Duodenal mucosa (tissue), 2 donors: ENCODE data around the gene EOMES.

Experiments
- H3K27ac ChIP-seq: one replicate; pipeline ENCODE4 v1.7.0; 2013; ENCODE audit warnings: low read depth, low read length
- H3K27me3 ChIP-seq, 2 donors: one replicate each; pipeline ENCODE4 v1.7.0; 2013; ENCODE audit warnings: low read length in 2 of 2, control low read depth in 1 of 2; ENCODE audit not compliant: insufficient read depth in 2 of 2, control insufficient read depth in 1 of 2
- H3K36me3 ChIP-seq, 2 donors: one replicate each; pipeline ENCODE4 v1.7.0; 2013; ENCODE audit warnings: low read length in 2 of 2, control low read depth in 1 of 2; ENCODE audit not compliant: insufficient read depth in 2 of 2, control insufficient read depth in 1 of 2
- H3K4me1 ChIP-seq, 2 donors: one replicate each; pipeline ENCODE4 v1.7.0; 2013; ENCODE audit warnings: low read length in 2 of 2, control low read depth in 1 of 2; ENCODE audit not compliant: insufficient read depth in 2 of 2, control insufficient read depth in 1 of 2
- H3K4me3 ChIP-seq, 2 donors: one replicate each; pipeline ENCODE4 v1.7.0; 2013; ENCODE audit warnings: low read length in 2 of 2, low read depth in 1 of 2
- H3K9ac ChIP-seq, 2 donors: one replicate each; pipeline ENCODE4 v1.7.0; 2013; ENCODE audit warnings: low read length in 2 of 2, low read depth in 1 of 2
- H3K9me3 ChIP-seq, 2 donors: one replicate each; pipeline ENCODE4 v1.7.0; 2013; ENCODE audit warnings: low read length in 2 of 2, control low read depth in 1 of 2; ENCODE audit not compliant: control insufficient read depth in 1 of 2

The EOMES gene

DNA sequence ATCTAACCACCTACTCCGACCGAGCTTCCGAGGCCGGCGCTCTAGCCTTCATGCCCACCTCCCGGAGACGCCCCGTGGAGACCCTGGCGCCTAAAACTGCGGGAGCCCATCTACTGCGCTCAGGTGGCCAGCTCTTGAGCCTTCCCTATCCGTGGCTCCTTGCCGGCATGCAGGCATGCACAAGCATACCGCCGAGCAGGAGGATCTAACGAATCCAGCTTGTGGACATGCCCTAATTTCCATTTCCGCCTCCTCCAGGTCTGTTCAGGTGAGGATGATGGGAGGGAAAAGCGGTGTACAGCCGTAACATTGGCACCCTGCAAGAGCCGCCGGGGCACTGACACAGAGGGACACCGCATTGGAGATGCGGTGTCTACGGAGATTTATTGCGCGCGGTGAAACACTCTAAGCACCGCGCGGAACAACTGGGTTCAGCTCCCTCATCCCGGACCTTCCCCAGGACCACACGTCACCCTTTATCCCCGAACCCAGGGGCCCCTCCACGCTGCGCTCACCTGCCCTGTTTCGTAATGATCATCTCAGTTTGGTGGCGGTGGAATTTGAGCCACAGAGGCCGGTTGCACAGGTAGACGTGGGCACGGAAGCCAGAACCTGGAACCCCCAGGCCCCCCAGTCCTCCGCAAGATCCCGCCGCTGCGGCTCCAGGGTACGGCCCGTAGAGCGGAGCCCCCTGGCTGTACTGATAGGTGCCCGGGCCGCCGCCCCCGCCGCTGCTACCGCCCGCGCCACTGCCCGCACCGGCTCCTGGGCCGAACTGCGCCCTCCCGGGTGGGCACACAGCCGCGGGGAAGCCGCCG is 1.0 kb downstream of the EOMES start:
- peak overlapping the region; percentile 57 to 66 for H3K4me3 ChIP-seq
- H3K27ac ChIP-seq = no peak overlapping the region
- H3K4me1 ChIP-seq = peaks cover 21 to 23% of the 10 kb centered on the region in 2 donors
- H3K27me3 ChIP-seq = peaks cover 60 to 81% of the 10 kb centered on the region in 2 donors
- no peaks in the 10 kb centered on the region for H3K9me3 ChIP-seq
- H3K9ac ChIP-seq = no peak overlapping the region
- H3K36me3 ChIP-seq = no peaks in the 10 kb centered on the region

DNA sequence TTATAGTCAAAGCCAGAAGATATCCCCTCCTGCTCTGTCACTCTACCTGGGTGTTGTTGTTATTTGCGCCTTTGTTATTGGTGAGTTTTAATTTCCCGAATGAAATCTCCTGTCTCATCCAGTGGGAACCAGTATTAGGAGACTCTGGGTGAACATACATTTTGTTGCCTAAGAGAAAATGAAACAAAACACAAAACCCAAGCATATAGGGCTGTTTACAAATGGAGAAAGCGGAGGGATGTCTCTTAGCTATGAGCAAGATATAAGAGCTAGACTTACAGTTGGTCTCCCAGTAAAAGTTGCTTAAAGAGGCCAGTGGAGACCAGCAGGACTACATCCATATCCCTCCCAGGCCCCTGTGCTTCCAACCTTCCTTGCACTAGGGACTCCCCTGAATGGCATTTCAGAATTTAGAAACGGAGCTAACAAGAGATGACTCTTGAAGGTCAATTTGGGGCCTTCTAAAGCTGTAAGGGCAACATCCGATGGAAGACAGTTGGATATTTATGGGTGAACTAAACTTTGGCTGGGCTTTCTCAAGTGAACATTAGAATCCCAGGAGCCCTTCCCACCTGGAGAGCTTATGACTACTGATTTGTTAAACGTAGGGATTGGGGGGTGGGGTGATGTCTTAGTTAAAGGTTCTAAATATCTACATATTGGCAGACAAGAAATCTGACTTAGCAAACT is 2.7 kb downstream of the EOMES start:
- no peak overlapping the region for H3K4me3 ChIP-seq
- H3K27me3 ChIP-seq = peaks cover 56 to 81% of the 10 kb centered on the region in 2 donors
- H3K27ac ChIP-seq = no peak overlapping the region
- H3K9me3 ChIP-seq = no peaks in the 10 kb centered on the region
- H3K36me3 ChIP-seq = no peaks in the 10 kb centered on the region
- no peak overlapping the region for H3K9ac ChIP-seq
- H3K4me1 ChIP-seq = peaks cover 30 to 33% of the 10 kb centered on the region in 2 donors

DNA sequence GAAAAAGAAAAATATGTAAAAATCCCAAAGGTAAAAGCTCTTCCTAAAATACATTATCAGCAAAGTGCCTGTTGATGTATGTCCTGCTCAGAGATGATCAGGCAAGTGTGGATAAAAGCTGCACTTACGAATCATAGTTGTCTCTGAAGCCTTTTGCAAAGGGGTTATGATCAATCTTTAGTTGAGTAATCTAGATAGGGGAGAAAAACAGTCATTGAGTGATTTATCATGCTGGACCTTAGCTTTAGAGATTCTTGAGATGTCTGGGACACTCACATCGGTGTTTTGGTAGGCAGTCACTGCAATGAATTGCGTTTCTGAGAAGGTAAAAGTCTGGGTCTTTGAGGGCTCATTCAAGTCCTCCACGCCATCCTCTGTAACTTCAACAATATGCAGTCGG is 3.7 kb downstream of the EOMES start:
- H3K9ac ChIP-seq = no peak overlapping the region
- peaks cover 56 to 81% of the 10 kb centered on the region in 2 donors for H3K27me3 ChIP-seq
- no peak overlapping the region for H3K27ac ChIP-seq
- no peaks in the 10 kb centered on the region for H3K9me3 ChIP-seq
- H3K36me3 ChIP-seq = no peaks in the 10 kb centered on the region
- peaks cover 36 to 39% of the 10 kb centered on the region in 2 donors for H3K4me1 ChIP-seq
- H3K4me3 ChIP-seq = no peak overlapping the region

DNA sequence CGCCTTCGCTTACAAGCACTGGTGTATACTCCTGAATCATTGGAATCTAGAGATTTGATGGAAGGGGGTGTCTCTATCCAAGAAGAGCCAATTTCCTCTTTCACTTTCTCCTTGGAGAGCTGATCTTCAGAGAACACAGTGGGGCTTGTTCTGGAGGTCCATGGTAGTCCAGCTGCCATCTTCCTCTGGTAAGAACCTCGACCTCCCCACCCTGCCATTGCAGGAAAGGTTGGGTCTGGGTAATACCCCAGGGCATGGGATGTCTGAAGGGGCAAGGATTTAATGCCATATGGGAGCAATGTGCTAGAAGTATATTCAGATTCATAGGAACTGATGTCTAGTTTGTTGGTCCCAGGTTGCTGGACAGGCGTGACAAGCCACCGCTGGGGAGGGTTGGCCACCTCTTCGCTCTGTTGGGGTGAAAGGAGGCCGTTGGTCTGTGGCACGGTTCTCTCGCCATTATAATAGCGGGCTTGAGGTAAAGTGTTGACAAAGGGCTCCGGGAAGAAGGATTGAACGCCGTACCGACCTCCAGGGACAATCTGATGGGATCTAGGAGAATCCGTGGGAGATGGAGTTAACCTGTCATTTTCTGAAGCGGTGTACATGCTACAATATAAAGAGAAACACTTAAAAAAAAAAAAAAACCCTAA is 4.8 kb downstream of the EOMES start:
- Histone ChIP-seq H3K4me3 (no peak overlapping the region), H3K4me1 (peaks cover 33 to 36% of the 10 kb centered on the region in 2 donors), H3K9ac (no peak overlapping the region), H3K36me3 (no peaks in the 10 kb centered on the region), H3K27me3 (peaks cover 52 to 82% of the 10 kb centered on the region in 2 donors), H3K27ac (no peak overlapping the region), H3K9me3 (no peaks in the 10 kb centered on the region)

DNA sequence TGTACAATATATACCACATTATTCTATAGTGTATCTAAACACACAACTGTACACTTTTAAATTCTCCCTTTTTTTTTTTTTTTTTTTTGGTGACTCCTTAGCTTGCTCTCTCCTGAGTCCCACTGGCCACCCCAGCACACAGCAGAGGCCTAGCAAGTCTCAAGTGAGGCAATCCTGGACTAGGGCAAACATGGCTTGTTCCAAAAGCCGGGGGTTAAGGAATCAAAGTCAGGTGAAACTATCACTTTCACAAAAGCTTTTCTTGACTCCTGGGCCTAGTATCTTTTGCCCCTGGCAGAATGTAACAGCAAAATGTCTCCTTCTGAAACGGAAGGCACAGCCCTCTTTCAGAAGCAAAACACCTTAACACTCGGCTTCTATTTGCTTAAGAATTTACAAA is 5.8 kb downstream of the EOMES start:
- Histone ChIP-seq H3K27me3 (peaks cover 48 to 79% of the 10 kb centered on the region in 2 donors), H3K27ac (no peak overlapping the region), H3K4me3 (no peak overlapping the region), H3K9me3 (no peaks in the 10 kb centered on the region), H3K9ac (no peak overlapping the region), H3K4me1 (peaks cover 29 to 34% of the 10 kb centered on the region in 2 donors), H3K36me3 (no peaks in the 10 kb centered on the region)

DNA sequence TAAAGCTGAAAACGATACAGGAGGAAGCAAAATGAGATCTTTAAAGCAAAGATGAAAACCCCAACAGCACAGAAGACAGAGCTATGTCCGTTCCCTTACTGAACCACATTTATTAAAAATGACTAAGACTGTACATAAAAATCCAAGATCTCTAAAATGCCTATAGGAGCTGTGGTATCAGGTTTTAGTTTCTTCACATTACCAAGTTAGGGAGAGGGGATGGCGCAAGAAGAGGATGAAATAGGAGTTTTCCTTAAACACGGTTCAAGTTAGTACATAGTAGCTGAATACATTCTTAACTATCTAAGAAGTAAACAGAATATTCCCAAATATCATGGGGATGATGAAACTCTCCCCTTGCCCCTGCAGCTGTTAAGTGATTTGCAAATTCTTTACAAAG is 6.3 kb downstream of the EOMES start:
- Histone ChIP-seq H3K9ac (no peak overlapping the region), H3K36me3 (no peaks in the 10 kb centered on the region), H3K27ac (no peak overlapping the region), H3K4me3 (no peak overlapping the region), H3K9me3 (no peaks in the 10 kb centered on the region), H3K27me3 (peaks cover 46 to 75% of the 10 kb centered on the region in 2 donors), H3K4me1 (peaks cover 24 to 30% of the 10 kb centered on the region in 2 donors)

DNA sequence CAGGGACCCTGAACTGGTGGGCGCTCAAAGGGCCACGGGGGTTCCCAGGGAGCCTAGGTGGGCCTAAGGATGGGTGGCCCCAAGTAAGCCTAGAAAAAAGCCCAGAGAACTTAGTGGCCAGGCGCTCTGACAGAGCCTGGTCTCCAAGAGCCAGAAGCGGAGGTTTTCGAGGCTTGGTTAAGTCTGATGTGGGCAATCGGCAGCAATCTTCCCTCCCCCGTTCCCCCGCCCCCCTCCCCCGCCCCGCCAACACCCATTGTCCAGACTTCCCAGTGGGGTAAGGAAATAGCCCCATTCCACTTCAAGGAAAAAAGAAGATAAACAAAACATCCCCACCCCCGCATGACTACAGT is 6.7 kb downstream of the EOMES start:
- H3K27me3 ChIP-seq = peaks cover 43 to 73% of the 10 kb centered on the region in 2 donors

DNA sequence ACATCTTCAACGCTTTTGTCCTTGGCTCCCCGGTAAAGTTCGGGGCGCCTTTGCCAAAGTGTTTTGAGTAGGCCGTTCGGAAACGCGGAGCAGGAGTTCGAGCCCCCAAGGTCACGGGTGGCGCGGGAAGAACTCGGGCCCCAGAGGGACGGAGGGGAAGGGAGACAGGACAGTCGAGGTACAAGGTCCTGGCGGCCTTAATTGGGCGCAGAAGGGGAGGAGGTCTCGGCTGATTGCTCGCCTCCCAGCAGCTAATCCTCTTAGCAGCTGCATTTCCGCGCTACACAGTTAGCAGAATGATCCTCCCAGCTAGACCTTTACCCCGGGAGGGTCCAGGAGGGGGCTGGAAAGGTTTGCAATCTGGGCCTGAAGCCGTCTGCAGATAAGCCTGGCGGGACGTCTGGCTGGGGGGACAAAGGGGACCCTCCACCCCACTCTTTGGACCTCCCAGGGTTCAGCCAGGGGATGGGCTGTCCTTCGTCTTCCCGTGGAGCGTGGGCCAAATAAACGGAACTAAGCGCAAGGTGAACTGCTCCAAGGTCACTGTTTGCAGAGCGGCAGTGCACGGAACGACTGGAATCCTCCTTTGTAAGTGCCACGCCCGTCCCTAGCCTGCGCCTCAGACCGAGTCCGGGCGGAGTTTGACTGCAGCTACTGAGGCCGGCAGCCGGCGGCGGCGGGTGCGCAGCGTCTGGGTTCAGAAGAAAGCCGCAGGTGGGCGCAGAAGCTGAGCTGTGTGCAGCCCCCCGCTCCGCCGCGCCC is 7.2 kb downstream of the EOMES start:
- H3K4me1 ChIP-seq = peaks cover 23 to 28% of the 10 kb centered on the region in 2 donors
- no peaks in the 10 kb centered on the region for H3K36me3 ChIP-seq
- peak overlapping the region in 1 of 2 donors; percentile 51 for H3K9ac ChIP-seq
- peaks cover 40 to 70% of the 10 kb centered on the region in 2 donors for H3K27me3 ChIP-seq
- H3K9me3 ChIP-seq = no peaks in the 10 kb centered on the region
- H3K27ac ChIP-seq = no peak overlapping the region
- H3K4me3 ChIP-seq = peak overlapping the region; percentile 62 to 88

More for the DNA sequence above, 6.7 kb downstream of the EOMES start:
- no peak overlapping the region for H3K27ac ChIP-seq
- H3K9ac ChIP-seq = no peak overlapping the region
- no peaks in the 10 kb centered on the region for H3K36me3 ChIP-seq
- no peaks in the 10 kb centered on the region for H3K9me3 ChIP-seq
- peaks cover 23 to 28% of the 10 kb centered on the region in 2 donors for H3K4me1 ChIP-seq
- H3K4me3 ChIP-seq = peak overlapping the region in 1 of 2 donors; percentile 62

DNA sequence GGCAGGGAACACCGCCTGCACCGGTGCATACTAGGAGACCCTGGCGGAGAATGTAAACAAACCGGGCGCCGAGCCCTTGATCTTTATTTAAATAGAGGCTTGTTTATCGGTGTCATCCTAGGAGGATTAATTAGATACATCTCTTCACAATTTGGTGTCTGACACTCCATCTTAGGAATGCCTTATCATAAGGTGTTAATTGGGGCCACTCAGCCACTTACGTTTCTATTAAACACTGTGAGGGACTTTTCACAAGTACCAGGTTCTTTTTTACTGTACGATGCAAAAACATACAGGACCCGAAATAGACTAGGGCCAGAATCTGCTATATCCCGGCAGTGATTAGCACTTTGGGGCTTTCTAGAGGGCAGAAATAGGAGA is 8.0 kb downstream of the EOMES start:
- Histone ChIP-seq H3K4me1 (peaks cover 23 to 28% of the 10 kb centered on the region in 2 donors), H3K9ac (peak overlapping the region in 1 of 2 donors; percentile 28), H3K9me3 (no peaks in the 10 kb centered on the region), H3K36me3 (no peaks in the 10 kb centered on the region), H3K4me3 (peak overlapping the region; percentile 84 to 88), H3K27me3 (peaks cover 34 to 67% of the 10 kb centered on the region in 2 donors), H3K27ac (no peak overlapping the region)
